ENCODE measurements around the gene TLR7. TPM values are rescaled to one million over a fixed set of nuclear protein-coding genes. Genes with fewer than 3 reads are reported as not detected.

TLR7 gene
- total RNA-seq, 2 experiments from 2014 or later, result 0.04 TPM; not detected in 1

- Mint-ChIP-seq H3K4me1 (peaks cover 5% of the 10 kb centered on the region), H3K4me3 (no peak overlapping the region), H3K36me3 (ENCODE audit: low read depth) (no peaks in the 10 kb centered on the region), H3K27ac (no peak overlapping the region), H3K27me3 (no peaks in the 10 kb centered on the region), H3K9me3 (ENCODE audit: low read depth) (no peaks in the 10 kb centered on the region)
- ATAC-seq (no peak), DNase-seq (no peak)
- intact Hi-C loops (cut with DNase I, micrococcal nuclease), result no loop called here
- POLR2A ChIA-PET, result no interaction called here
- CTCF ChIA-PET, result interaction anchor here (0.5 kb wide), 1 partner anchor 11 kb away, joined by 3 read pairs; no protein-coding TSS in a partner anchor
Observed at GRCh38 chrX:12868747-12869146, 1.9 kb downstream of the TLR7 start.

GRCh38 chrX:12871257-12871656, 4.4 kb downstream of the TLR7 start:
- Mint-ChIP-seq H3K36me3 (ENCODE audit: low read depth) (no peaks in the 10 kb centered on the region), H3K4me1 (peaks cover 5% of the 10 kb centered on the region), H3K4me3 (no peak overlapping the region), H3K27ac (no peak overlapping the region), H3K9me3 (ENCODE audit: low read depth) (no peaks in the 10 kb centered on the region), H3K27me3 (no peaks in the 10 kb centered on the region)
- ChIA-PET CTCF (no interaction called here), POLR2A (no interaction called here)
- intact Hi-C loops (cut with DNase I, micrococcal nuclease), result no loop called here
- ATAC-seq (no peak), DNase-seq (no peak)

- no peaks in the 10 kb centered on the region for H3K9me3 Mint-ChIP-seq (ENCODE audit: low read depth)
- ChIA-PET POLR2A (no interaction called here), CTCF (interaction anchor here (0.7 to 1.1 kb wide), 2 partner anchors 10 to 48 kb away, joined by 3 read pairs; no protein-coding TSS in a partner anchor)
- H3K27me3 Mint-ChIP-seq, result no peaks in the 10 kb centered on the region
- H3K4me3 Mint-ChIP-seq, result no peak overlapping the region
- intact Hi-C loops (cut with DNase I, micrococcal nuclease), result no loop called here
- no peak for DNase-seq
- H3K27ac Mint-ChIP-seq, result no peak overlapping the region
- H3K36me3 Mint-ChIP-seq (ENCODE audit: low read depth), result no peaks in the 10 kb centered on the region
- H3K4me1 Mint-ChIP-seq, result no peaks in the 10 kb centered on the region
- no peak for ATAC-seq
Observed at GRCh38 chrX:12872741-12873140, 5.9 kb downstream of the TLR7 start.

- Mint-ChIP-seq H3K27ac (no peak overlapping the region), H3K4me1 (no peaks in the 10 kb centered on the region), H3K36me3 (ENCODE audit: low read depth) (no peaks in the 10 kb centered on the region), H3K9me3 (ENCODE audit: low read depth) (no peaks in the 10 kb centered on the region), H3K4me3 (no peak overlapping the region), H3K27me3 (no peaks in the 10 kb centered on the region)
- intact Hi-C loops (cut with DNase I, micrococcal nuclease), result no loop called here
- DNase-seq (no peak), ATAC-seq (no peak)
- POLR2A ChIA-PET, result no interaction called here
- CTCF ChIA-PET, result interaction anchor here (1.2 kb wide), 1 partner anchor 87 kb away, joined by 3 read pairs; no protein-coding TSS in a partner anchor
Observed at GRCh38 chrX:12874581-12874980, 7.7 kb downstream of the TLR7 start.

GRCh38 chrX:12877386-12877785, 10.5 kb downstream of the TLR7 start:
- Mint-ChIP-seq H3K27ac (no peak overlapping the region), H3K27me3 (peaks cover 3% of the 10 kb centered on the region), H3K36me3 (ENCODE audit: low read depth) (no peaks in the 10 kb centered on the region), H3K4me1 (no peaks in the 10 kb centered on the region), H3K4me3 (no peak overlapping the region), H3K9me3 (ENCODE audit: low read depth) (no peaks in the 10 kb centered on the region)
- ChIA-PET POLR2A (no interaction called here), CTCF (interaction anchor here (1.0 to 1.1 kb wide), 2 partner anchors 63 to 106 kb away, joined by 3 to 4 read pairs; no protein-coding TSS in a partner anchor)
- ATAC-seq (no peak), DNase-seq (no peak)
- intact Hi-C loops (cut with DNase I, micrococcal nuclease), result no loop called here

GRCh38 chrX:12878536-12878935, 11.7 kb downstream of the TLR7 start:
- POLR2A ChIA-PET, result no interaction called here
- Mint-ChIP-seq H3K9me3 (ENCODE audit: low read depth) (no peaks in the 10 kb centered on the region), H3K27ac (no peak overlapping the region), H3K4me3 (no peak overlapping the region), H3K27me3 (peaks cover 3% of the 10 kb centered on the region), H3K36me3 (ENCODE audit: low read depth) (no peaks in the 10 kb centered on the region), H3K4me1 (no peaks in the 10 kb centered on the region)
- intact Hi-C loops (cut with DNase I, micrococcal nuclease), result no loop called here
- DNase-seq (no peak), ATAC-seq (no peak)
- CTCF ChIA-PET, result interaction anchor here (1.1 kb wide), 1 partner anchor 64 kb away, joined by 3 read pairs; no protein-coding TSS in a partner anchor

- Mint-ChIP-seq H3K27me3 (peaks cover 3% of the 10 kb centered on the region), H3K4me1 (no peaks in the 10 kb centered on the region), H3K27ac (no peak overlapping the region), H3K9me3 (ENCODE audit: low read depth) (no peaks in the 10 kb centered on the region), H3K4me3 (no peak overlapping the region), H3K36me3 (ENCODE audit: low read depth) (no peaks in the 10 kb centered on the region)
- ATAC-seq (no peak), DNase-seq (no peak)
- ChIA-PET CTCF (no interaction called here), POLR2A (no interaction called here)
- intact Hi-C loops (cut with DNase I, micrococcal nuclease), result no loop called here
Observed at GRCh38 chrX:12881914-12882313, 15.0 kb downstream of the TLR7 start.

GRCh38 chrX:12885508-12885907, 18.6 kb downstream of the TLR7 start:
- H3K9me3 Mint-ChIP-seq (ENCODE audit: low read depth), result no peaks in the 10 kb centered on the region
- CTCF ChIA-PET, result no interaction called here

GRCh38 chrX:12886545-12886944, 19.7 kb downstream of the TLR7 start:
- POLR2A ChIA-PET, result no interaction called here
- Mint-ChIP-seq H3K4me1 (peaks cover 16% of the 10 kb centered on the region), H3K36me3 (ENCODE audit: low read depth) (no peaks in the 10 kb centered on the region), H3K27me3 (peaks cover 3% of the 10 kb centered on the region), H3K4me3 (no peak overlapping the region), H3K9me3 (ENCODE audit: low read depth) (no peaks in the 10 kb centered on the region), H3K27ac (no peak overlapping the region)
- ATAC-seq (no peak), DNase-seq (no peak)
- intact Hi-C loops (cut with DNase I, micrococcal nuclease), result no loop called here
- CTCF ChIA-PET, result no interaction called here

More at GRCh38 chrX:12885508-12885907, 18.6 kb downstream of the TLR7 start:
- Mint-ChIP-seq H3K27me3 (peaks cover 3% of the 10 kb centered on the region), H3K4me3 (no peak overlapping the region), H3K4me1 (peaks cover 6% of the 10 kb centered on the region), H3K36me3 (ENCODE audit: low read depth) (no peaks in the 10 kb centered on the region), H3K27ac (no peak overlapping the region)
- POLR2A ChIA-PET, result no interaction called here
- no peak for ATAC-seq
- intact Hi-C loops (cut with DNase I, micrococcal nuclease), result no loop called here
- DNase-seq, result no peak

GRCh38 chrX:12887141-12887540, 20.3 kb downstream of the TLR7 start:
- Mint-ChIP-seq H3K27ac (no peak overlapping the region), H3K9me3 (ENCODE audit: low read depth) (no peaks in the 10 kb centered on the region), H3K27me3 (no peaks in the 10 kb centered on the region), H3K4me3 (no peak overlapping the region), H3K36me3 (ENCODE audit: low read depth) (no peaks in the 10 kb centered on the region), H3K4me1 (peaks cover 20% of the 10 kb centered on the region)
- ATAC-seq, result no peak
- DNase-seq, result no peak
- CTCF ChIA-PET, result no interaction called here
- intact Hi-C loops (cut with DNase I, micrococcal nuclease), result no loop called here
- POLR2A ChIA-PET, result no interaction called here

GRCh38 chrX:12887767-12888166, 20.9 kb downstream of the TLR7 start:
- H3K4me3 Mint-ChIP-seq, result no peak overlapping the region
- H3K4me1 Mint-ChIP-seq, result peaks cover 25% of the 10 kb centered on the region
- DNase-seq (no peak), ATAC-seq (no peak)
- H3K27ac Mint-ChIP-seq, result no peak overlapping the region
- intact Hi-C loops (cut with DNase I, micrococcal nuclease), result no loop called here
- H3K27me3 Mint-ChIP-seq, result no peaks in the 10 kb centered on the region
- ChIA-PET CTCF (interaction anchor here (0.6 kb wide), 1 partner anchor 84 kb away, joined by 4 read pairs; no protein-coding TSS in a partner anchor), POLR2A (no interaction called here)
- no peaks in the 10 kb centered on the region for H3K9me3 Mint-ChIP-seq (ENCODE audit: low read depth)
- H3K36me3 Mint-ChIP-seq (ENCODE audit: low read depth), result no peaks in the 10 kb centered on the region

- CTCF ChIA-PET, result interaction anchor here (1.0 to 2.2 kb wide), 4 partner anchors 76 to 189 kb away, joined by 3 to 7 read pairs (median 4); no protein-coding TSS in a partner anchor
- Mint-ChIP-seq H3K9me3 (ENCODE audit: low read depth) (no peaks in the 10 kb centered on the region), H3K4me1 (peaks cover 27% of the 10 kb centered on the region), H3K27me3 (no peaks in the 10 kb centered on the region), H3K27ac (peak overlapping the region; percentile 29), H3K36me3 (ENCODE audit: low read depth) (no peaks in the 10 kb centered on the region), H3K4me3 (no peak overlapping the region)
- DNase-seq (no peak), ATAC-seq (peak; percentile 30)
- POLR2A ChIA-PET, result no interaction called here
- intact Hi-C loops (cut with DNase I, micrococcal nuclease), result loop anchor here in 1 of 2 experiments (5.0 kb wide), 1 partner anchor 188 kb away; no protein-coding TSS in a partner anchor
Observed at GRCh38 chrX:12890467-12890866, 23.6 kb downstream of the TLR7 start.
